PC-3 (cell line): ENCODE measurements around the gene PKD1L1.

Experiments
- CTCF ChIP-seq: fragments of 300-600 bp; sonication (generic); conservative IDR thresholded peaks from 2 replicates; pipeline ENCODE4 v1.5.1; 2017; ENCODE audit warnings: antibody characterized with exemption, low read depth, mild to moderate bottlenecking, low read length
- EZH2 ChIP-seq: fragments of 300-600 bp; sonication (generic); IDR thresholded peaks from one replicate; pipeline ENCODE4 v1.6.1; 2017; ENCODE audit warnings: antibody characterized with exemption, mild to moderate bottlenecking, low read length; ENCODE audit not compliant: unreplicated experiment
- EZH2phosphoT487 ChIP-seq: fragments of 300-600 bp; sonication (generic); IDR thresholded peaks from 2 replicates; pipeline ENCODE4 v1.6.1; 2018; ENCODE audit warnings: mild to moderate bottlenecking, antibody characterized with exemption, low read length, borderline replicate concordance

DNA sequence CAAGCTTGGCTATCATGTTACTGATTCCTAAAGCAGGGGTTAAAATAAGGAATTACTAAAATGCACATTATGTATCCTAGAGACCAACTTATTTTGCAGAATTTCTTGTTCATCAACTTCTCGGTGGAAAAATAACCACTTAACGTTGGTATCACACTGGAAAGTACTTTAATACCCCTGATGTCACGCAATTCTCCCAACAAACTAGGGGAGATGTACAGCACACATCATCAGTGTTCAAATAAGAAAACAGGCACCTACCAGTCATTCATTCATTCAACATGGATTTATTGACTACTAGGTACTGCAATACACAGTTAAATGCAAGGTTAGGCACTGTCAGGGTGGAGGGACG, 30.5 kb upstream of the PKD1L1 start:
- TF ChIP-seq CTCF (no peak), EZH2phosphoT487 (no peak), EZH2 (no peak)
